ENCODE measurements around the gene WDR83.
A peak's percentile ranks its signal among the peaks of the same experiment; 100 is the strongest.

Gene WDR83

DNA sequence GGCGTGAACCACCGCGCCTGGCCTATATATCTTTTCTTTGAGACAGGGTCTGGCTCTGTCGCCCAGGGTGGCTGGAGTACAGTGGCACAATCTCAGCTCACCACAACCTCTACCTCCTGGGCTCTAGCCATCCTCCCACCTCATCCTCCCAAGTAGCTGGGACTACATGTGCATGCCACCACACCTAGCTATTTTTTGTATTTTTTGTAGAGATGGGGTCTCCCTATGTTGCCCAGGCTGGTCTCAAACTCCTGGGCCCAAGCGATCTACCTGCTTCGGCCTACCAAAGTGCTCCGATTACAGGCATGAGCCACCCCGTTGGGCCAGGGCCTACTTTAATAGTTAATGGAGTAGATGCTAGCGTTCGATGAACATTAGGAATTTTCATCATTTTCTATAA is 53.7 kb downstream of the WDR83 start:
- no peak for DNase-seq

DNA sequence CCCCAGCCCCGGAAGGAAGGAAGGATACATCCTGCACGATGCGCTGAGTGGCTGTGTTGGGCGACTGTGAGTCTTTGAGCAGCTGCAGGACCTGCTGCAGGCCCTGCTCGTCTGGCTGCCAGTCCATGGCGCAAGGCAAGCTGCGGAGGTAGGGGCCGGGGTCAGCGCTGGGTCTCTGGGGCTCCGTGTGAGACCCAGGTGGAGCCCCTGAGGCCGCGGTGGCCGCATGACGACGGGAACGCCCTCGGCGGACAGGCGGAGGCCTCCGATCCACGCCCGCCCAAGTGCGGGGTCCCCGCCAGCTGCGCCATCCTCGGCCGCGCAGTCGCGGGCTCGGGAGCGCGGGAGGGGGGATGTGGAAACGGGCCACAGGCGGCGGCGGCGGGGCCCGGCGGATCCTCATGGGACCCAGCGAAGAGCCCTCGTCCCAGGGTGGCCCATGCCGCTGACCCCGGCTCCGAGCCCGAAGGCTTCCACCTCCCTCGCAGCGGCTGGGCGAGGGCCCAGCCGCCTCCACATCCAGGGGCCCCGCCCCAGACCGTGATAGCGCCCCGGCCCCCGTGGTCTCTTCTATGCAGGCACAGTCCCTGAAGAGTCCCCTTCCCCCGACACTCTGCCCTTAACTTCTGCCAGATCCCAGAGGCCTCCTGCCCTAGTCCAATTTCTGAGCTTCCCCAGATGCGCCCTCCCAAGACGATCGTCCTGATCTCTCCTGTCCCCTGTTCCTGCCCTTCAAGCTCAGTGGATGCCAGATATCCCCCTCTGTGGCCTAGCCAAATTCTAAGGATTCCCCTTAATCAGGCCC is 54.4 kb downstream of the WDR83 start:
- no peak for DNase-seq

DNA sequence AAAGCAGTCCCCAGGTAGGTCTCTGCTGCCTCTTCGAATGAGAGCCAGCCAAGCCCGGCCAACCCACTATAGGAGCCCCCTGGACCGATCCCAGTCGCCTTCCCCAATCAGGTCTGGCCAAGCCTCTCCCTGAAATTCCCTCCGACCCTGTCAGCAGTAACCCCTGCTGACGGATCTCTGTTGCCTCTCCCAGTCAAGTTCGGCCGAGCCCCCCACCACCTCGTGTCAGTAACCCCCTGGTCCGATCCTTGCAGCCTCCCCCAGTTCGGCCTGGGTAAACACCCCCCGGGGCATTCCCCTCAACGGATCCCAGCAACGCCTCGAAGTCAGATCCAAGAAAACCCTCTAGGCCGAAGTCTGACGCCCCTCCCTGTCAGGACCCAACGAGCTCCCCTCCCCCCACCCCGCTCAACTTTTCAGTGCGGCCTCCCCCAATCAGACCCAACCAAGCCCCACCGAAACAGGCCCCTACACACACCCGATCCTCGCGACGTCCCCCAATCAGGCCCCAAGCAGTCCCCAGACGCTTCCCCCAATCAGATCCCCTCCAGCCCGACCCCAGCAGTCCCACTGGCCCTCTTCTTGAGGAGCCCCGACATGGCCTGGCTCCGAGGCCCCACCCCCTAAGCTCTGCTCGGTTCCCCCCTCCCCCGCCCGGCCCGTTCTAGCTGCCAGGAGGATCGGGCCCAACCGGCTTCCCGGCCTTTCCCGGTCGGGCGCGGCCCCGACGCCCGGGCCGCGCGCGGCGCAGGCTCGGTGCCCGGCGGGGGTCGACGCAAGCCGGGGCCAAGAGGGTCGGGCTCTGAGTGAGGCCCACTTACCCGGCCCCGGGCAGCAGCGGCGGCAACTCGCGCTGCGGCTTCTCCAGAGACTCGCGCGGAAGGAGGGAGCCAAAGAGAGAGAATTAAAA is 55.3 kb downstream of the WDR83 start:
- DNase-seq, result no peak

DNA sequence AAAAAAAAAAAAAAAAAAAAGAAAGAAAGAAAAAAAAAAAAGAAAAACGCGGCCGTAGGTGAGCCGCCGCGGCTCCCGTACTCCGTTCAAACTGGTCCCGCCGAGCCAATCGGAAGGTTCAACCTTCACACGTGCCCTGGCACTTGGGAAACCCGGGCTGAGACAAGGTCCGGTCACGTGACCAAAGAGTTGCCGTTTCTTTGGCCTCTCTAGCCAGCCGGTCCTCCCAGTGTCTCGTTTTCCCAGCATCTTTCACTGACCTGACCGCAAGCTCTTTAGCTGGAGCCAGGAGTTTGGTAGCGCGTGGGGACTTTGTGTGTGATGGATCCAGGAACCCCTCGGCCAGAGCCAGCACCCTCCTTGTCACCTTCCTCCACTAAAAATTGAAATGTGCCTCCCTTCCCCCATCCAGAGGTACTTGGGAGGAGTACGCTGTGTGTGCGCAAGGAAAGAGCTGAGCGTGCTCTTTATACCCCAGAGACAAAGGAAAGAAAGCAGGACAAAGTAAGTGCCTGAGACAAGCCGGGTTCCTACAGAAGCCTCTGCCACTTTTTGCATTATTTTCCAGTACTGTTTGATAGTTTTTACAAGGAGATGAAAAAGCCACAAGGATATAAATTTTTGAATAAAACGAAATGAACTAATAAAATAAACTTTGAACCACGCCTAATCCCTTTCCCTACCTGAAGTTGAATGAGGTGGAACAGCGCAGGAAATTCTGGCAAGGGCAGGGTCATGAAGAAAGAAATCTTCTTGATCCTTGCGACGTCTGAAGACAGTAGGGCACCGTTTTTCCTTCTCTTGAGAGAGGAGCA is 56.2 kb downstream of the WDR83 start:
- peak; percentile 96 for DNase-seq

DNA sequence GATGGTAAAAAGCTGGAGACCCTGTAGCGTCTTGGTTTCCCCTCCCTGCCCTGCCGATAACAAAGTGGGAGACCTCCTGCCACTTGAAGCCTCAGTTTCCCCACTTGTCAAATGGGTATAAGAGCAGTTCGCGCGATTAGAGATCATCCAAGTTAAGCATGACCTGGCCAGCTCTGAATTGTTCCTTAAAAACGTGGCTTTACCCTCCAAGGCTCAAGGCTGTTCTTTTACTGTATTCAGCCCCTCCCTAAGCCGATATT is 56.7 kb downstream of the WDR83 start:
- DNase-seq, result no peak

DNA sequence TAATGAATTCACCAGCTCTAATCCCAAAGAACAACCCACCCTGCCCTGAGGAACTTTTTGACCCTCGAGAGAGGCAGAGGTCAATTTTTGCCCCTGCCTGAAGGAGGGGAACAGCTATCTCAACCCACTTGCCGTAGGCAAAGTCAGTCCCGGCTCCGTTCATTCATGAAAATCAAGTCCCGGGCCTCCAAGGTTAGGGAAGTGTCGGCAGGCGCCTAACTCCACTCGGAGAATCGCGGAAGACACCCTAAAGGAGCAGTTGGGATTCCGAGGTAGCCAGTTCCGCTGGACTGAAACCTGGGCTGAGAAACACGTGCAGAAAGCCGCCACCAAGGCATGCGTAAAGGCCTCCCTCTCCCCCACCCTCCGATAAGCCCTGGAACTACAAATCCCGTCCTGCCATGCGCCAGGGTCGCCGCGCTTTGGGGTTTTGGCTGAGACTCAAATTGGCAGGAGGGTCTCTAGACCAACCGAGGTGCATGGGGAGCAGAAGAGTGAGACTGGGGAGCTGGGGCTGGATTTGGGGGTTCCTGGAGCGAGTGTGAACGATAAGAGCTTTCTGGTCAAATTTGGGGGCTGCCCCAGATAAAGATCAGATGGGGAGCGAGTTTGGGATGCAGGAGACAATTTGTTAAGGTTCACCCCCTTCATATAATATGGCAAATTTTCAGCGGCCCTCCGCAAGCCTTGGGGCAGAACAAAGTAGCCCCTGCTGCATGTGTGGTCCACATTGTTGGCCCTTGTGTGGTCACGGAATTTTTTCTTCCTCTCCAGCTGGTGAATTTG is 57.2 kb downstream of the WDR83 start, which contains the start of gene TNPO2:
TNPO2 (minus strand) TSS at position 292 of the 786 bp plus-strand sequence. CDS start 2,955 bp downstream, outside the sequence.
- peak; percentile 53 for DNase-seq

All from NCI-H1694 (cell line).